Measurements from ENCODE around the gene VWA8. TPM values are rescaled to one million over a fixed set of nuclear protein-coding genes. Genes with fewer than 3 reads are reported as not detected.

The VWA8 gene
- total RNA-seq, 4 donors from 2014 or later, result 27.7 to 47.7 (median 39.5) TPM

DNA sequence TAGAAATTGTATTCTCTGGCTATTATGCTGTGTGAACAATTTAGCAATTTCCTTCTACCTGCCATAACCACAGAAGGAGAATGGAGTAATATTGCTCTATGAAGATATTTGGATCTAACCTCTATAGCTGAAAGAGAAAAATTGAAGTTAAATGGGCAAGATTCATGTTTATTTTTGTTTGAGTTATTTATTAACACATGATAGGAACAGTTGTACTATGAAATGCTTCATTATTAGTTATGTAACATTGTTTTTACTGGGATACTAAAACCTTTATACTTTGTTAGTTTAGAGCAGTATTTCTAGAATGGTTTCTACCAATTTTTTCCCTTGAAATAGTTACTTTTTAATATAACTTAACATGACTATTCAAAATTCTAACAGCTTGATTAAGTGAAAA lies 27.3 kb upstream of the VWA8 start:
- Histone ChIP-seq H3K36me3 (no peaks in the 10 kb centered on the region), H3K4me1 (no peaks in the 10 kb centered on the region), H3K27ac (no peak overlapping the region), H3K4me3 (no peak overlapping the region), H3K27me3 (no peaks in the 10 kb centered on the region), H3K9me3 (no peaks in the 10 kb centered on the region)
- no peak for TF ChIP-seq POLR2A (IDR thresholded peaks at IDR 0.05)
- TF ChIP-seq, protein P1, sequence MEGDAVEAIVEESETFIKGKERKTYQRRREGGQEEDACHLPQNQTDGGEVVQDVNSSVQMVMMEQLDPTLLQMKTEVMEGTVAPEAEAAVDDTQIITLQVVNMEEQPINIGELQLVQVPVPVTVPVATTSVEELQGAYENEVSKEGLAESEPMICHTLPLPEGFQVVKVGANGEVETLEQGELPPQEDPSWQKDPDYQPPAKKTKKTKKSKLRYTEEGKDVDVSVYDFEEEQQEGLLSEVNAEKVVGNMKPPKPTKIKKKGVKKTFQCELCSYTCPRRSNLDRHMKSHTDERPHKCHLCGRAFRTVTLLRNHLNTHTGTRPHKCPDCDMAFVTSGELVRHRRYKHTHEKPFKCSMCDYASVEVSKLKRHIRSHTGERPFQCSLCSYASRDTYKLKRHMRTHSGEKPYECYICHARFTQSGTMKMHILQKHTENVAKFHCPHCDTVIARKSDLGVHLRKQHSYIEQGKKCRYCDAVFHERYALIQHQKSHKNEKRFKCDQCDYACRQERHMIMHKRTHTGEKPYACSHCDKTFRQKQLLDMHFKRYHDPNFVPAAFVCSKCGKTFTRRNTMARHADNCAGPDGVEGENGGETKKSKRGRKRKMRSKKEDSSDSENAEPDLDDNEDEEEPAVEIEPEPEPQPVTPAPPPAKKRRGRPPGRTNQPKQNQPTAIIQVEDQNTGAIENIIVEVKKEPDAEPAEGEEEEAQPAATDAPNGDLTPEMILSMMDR (IDR thresholded peaks at IDR 0.05), result no peak
- DNase-seq, result no peak

DNA sequence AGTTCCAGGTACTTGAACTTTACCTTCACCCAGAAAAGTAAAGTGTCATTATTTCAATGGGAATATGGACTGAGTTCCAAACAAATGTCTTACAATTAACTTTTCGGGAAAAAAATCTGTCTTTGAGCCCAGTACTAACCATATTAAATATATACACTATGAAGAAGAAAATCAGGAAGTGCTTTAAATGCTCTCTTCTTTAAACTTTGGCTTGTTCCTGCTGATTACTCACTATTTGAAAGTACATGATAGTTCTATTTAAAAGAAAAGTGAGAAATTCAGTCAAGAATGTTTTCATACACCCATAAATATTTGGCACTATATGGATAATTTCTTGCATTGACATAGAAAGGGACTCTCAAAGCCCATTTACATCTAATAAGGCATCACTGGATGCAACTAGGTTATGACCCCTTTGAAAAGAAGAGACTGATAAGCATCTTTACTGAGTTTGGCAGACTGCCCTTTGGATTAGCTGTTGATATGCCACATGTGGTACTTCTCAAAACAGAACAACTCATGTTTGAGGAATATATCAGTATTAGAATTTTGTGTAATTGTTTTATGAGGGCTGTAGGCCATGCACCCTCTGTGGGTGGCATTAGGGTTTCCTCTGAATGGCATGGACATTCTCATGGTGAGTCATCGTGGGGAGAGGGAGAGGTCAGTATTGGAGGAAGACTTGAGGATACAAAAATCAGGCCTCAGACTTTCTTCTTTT lies 25.0 kb upstream of the VWA8 start:
- H3K27me3 ChIP-seq, result no peaks in the 10 kb centered on the region
- no peak for TF ChIP-seq POLR2A (IDR thresholded peaks at IDR 0.05)
- TF ChIP-seq, protein P1 (IDR thresholded peaks at IDR 0.05), result no peak
- no peak overlapping the region for H3K4me3 ChIP-seq

DNA sequence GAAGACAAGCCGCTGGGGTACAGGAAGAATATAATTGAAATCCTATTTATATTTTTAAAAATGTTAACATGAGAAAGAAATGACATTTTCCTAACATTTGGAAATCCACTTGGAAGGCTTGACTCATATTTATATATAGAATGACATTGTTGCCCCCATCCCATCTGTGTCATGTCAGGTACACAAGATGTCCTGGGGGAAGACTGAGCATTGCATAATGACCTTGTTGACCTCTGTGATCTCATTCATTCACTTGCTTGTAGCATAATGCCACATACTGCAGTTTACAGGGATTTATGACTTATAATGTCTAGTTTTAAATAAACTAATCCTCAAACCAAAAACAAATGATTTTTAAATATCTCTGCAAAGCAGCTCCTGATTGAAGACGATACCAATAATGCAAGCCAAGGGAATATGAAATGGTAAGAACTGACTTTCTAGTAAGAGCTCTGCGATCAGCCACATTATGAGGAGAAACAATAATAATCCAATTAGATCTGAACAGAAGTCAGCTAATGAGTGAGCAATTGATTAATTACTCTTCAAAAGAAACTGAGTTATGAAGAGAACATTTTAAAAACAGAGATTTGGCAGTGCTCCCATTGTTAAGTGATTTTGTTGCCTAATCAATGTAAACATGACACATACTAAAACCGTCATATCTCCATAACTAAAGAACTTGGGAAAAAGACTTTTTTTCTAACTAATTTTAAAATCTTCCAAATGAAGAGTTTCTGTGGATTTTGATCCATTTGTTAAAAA lies 21.2 kb upstream of the VWA8 start:
- Histone ChIP-seq H3K36me3 (no peaks in the 10 kb centered on the region), H3K4me3 (no peak overlapping the region)
- no peak for TF ChIP-seq POLR2A (IDR thresholded peaks at IDR 0.05)
- TF ChIP-seq, protein P1 (IDR thresholded peaks at IDR 0.05), result no peak

More for the DNA sequence above, 25.0 kb upstream of the VWA8 start:
- H3K9me3 ChIP-seq, result no peaks in the 10 kb centered on the region
- no peak overlapping the region for H3K27ac ChIP-seq
- H3K36me3 ChIP-seq, result no peaks in the 10 kb centered on the region
- DNase-seq, result no peak
- no peaks in the 10 kb centered on the region for H3K4me1 ChIP-seq

DNA sequence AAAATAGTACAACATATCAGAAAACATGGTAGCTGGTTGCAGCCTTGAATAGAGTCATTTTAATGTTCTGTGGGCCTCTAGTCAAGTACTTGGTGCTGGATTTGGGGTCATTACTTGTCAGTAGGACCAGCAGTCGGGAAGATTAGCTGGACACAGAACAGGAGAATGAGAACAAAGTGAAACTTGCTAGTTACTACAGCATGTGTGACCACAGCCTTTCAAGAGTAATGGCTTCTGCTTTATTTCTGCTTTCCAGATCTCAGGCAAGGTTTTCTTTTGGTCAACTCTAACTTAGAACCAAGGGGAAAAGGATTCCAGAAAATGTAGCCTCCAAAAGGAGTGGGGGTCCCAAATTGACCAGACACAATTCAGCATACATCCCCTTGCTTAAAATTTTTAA lies 17.1 kb upstream of the VWA8 start:
- TF ChIP-seq, protein P1 (IDR thresholded peaks at IDR 0.05), result no peak
- TF ChIP-seq POLR2A (IDR thresholded peaks at IDR 0.05), result no peak
- Histone ChIP-seq H3K36me3 (no peaks in the 10 kb centered on the region), H3K27me3 (no peaks in the 10 kb centered on the region), H3K4me3 (no peak overlapping the region), H3K27ac (no peak overlapping the region), H3K9me3 (no peaks in the 10 kb centered on the region), H3K4me1 (no peaks in the 10 kb centered on the region)
- DNase-seq, result no peak

More for the DNA sequence above, 21.2 kb upstream of the VWA8 start:
- Histone ChIP-seq H3K27me3 (no peaks in the 10 kb centered on the region), H3K4me1 (no peaks in the 10 kb centered on the region), H3K27ac (no peak overlapping the region), H3K9me3 (no peaks in the 10 kb centered on the region)
- DNase-seq, result no peak

GRCh38 chr13:41976476-41976875 lies 15.6 kb upstream of the VWA8 start:
- DNase-seq, result no peak
- no peak for TF ChIP-seq POLR2A (IDR thresholded peaks at IDR 0.05)
- TF ChIP-seq, protein P1 (IDR thresholded peaks at IDR 0.05), result no peak
- H3K4me1 ChIP-seq, result no peaks in the 10 kb centered on the region
- H3K9me3 ChIP-seq, result no peaks in the 10 kb centered on the region
- H3K27me3 ChIP-seq, result no peaks in the 10 kb centered on the region
- H3K36me3 ChIP-seq, result no peaks in the 10 kb centered on the region
- H3K27ac ChIP-seq, result no peak overlapping the region
- H3K4me3 ChIP-seq, result no peak overlapping the region
